ENCODE data around the gene PDE7B.
A peak's percentile ranks its signal among the peaks of the same experiment; 100 is the strongest.

PDE7B gene

GRCh38 chr6:135895231-135895911, 43.9 kb downstream of the PDE7B start:
- no peak for DNase-seq

GRCh38 chr6:135897087-135897486, 45.6 kb downstream of the PDE7B start:
- no peak for DNase-seq

- no peak for DNase-seq
These were observed 50.4 kb downstream of the PDE7B start for GRCh38 chr6:135901774-135902524.

- DNase-seq = no peak
These were observed 51.3 kb downstream of the PDE7B start for GRCh38 chr6:135902756-135903331.

- no peak for DNase-seq
These were observed 53.2 kb downstream of the PDE7B start for GRCh38 chr6:135904666-135905065.

GRCh38 chr6:135905604-135906300, 54.3 kb downstream of the PDE7B start:
- no peak for DNase-seq

GRCh38 chr6:135906542-135906941, 55.0 kb downstream of the PDE7B start:
- no peak for DNase-seq

GRCh38 chr6:135906972-135907465, 55.5 kb downstream of the PDE7B start:
- DNase-seq = no peak

- DNase-seq = peak; percentile 78
These were observed 58.4 kb downstream of the PDE7B start for GRCh38 chr6:135909737-135910387.

- no peak for DNase-seq
These were observed 59.5 kb downstream of the PDE7B start for GRCh38 chr6:135910790-135911618.

GRCh38 chr6:135913785-135914184, 62.3 kb downstream of the PDE7B start:
- DNase-seq = no peak

- no peak for DNase-seq
These were observed 67.5 kb downstream of the PDE7B start for GRCh38 chr6:135919026-135919425.

- no peak for DNase-seq
These were observed 69.2 kb downstream of the PDE7B start for GRCh38 chr6:135920689-135921088.

GRCh38 chr6:135921188-135921587, 69.7 kb downstream of the PDE7B start:
- no peak for DNase-seq

GRCh38 chr6:135922174-135922573, 70.7 kb downstream of the PDE7B start:
- no peak for DNase-seq

GRCh38 chr6:135922746-135923145, 71.2 kb downstream of the PDE7B start:
- DNase-seq = no peak

- no peak for DNase-seq
These were observed 81.2 kb downstream of the PDE7B start for GRCh38 chr6:135932651-135933050.

- DNase-seq = no peak
These were observed 84.6 kb downstream of the PDE7B start for GRCh38 chr6:135935941-135936601.

GRCh38 chr6:135936606-135937005, 85.1 kb downstream of the PDE7B start:
- DNase-seq = no peak

- DNase-seq = no peak
These were observed 85.6 kb downstream of the PDE7B start for GRCh38 chr6:135937106-135937505.

- no peak for DNase-seq
These were observed 87.2 kb downstream of the PDE7B start for GRCh38 chr6:135938576-135939207.

Data from CD4-positive, alpha-beta T cell treated with Interleukin-12 subunit alpha and Interleukin-12 subunit beta, for 1 hour (primary cell).